Adrenal gland (tissue), 12 donors: ENCODE measurements around the gene CCDC57. TPM values are rescaled to one million over a fixed set of nuclear protein-coding genes. Genes with fewer than 3 reads are reported as not detected.

Experiments used
- DNase-seq, 7 donors: peaks; one replicate each; pipeline ENCODE4 v3.0.0-alpha.2; 2019 to 2020
- H3K27ac ChIP-seq, 5 donors: fragments of 200-600 bp; sonication (generic) in 4 of 5; 1 replicate in 3 of 5; 2 replicates in 2 of 5; pipeline versions ENCODE4 v1.5.1 to v1.8.0; 2016 to 2020; ENCODE audit warnings: mild to moderate bottlenecking in 1 of 5
- H3K27me3 ChIP-seq: fragments of 200-600 bp; 2 replicates; pipeline ENCODE4 v1.8.0; 2021
- H3K36me3 ChIP-seq, 2 donors: fragments of 200-600 bp; replicated peaks in 1 of 2; 1 replicate in 1 of 2; 2 replicates in 1 of 2; pipeline versions ENCODE4 v1.5.1 to v1.8.0; 2018 to 2022
- H3K4me1 ChIP-seq, 2 donors: fragments of 200-600 bp; replicated peaks in 1 of 2; 1 replicate in 1 of 2; 2 replicates in 1 of 2; pipeline versions ENCODE4 v1.5.1 to v1.8.0; 2018 to 2021
- H3K4me3 ChIP-seq, 4 donors: fragments of 200-600 bp; sonication (generic) in 3 of 4; one replicate each; pipeline ENCODE4 v1.5.1; 2016 to 2018
- H3K9me3 ChIP-seq, 3 donors: fragments of 200-600 bp; sonication (generic) in 1 of 3; replicated peaks in 1 of 3; 1 replicate in 2 of 3; 2 replicates in 1 of 3; pipeline versions ENCODE4 v1.5.1 to v1.8.0; 2016 to 2021
- CTCF ChIP-seq, 6 experiments: fragments of 450-650 bp in 4 of 6; fragments of 200-600 bp in 2 of 6; sonication (generic) in 1 of 6; IDR thresholded peaks; 1 replicate in 5 of 6; 2 replicates in 1 of 6; pipeline versions ENCODE4 v1.5.1 to v1.8.0; 2016 to 2021; ENCODE audit warnings: antibody characterized with exemption in 6 of 6, mild to moderate bottlenecking in 2 of 6, moderate library complexity in 1 of 6
- POLR2A ChIP-seq, 2 donors: fragments of 450-650 bp; IDR thresholded peaks; one replicate each; pipeline ENCODE4 v1.6.1; 2017; ENCODE audit warnings: antibody characterized with exemption in 2 of 2, mild to moderate bottlenecking in 2 of 2, moderate library complexity in 1 of 2
- WGBS, 4 donors: extraction: QIAGEN DNeasy Blood & Tissue Kit in 2 of 4; methylation state at CpG; one replicate each; pipeline versions ENCODE4 v1.1.5 to v1.1.7; 2013 to 2017; 5-methylcytosine and 5-hydroxymethylcytosine counted together
- intact Hi-C, 2 donors: fragments of 100-400 bp; cut with DNase I; formaldehyde crosslinking; loops; one replicate each; pipeline versions ENCODE4 v1.14.1 to v1.15.0; 2022 to 2023
- polyA plus RNA-seq, 3 donors: library from polyadenylated mRNA; stranded (reverse); fragments of 200-250 nt in 2 of 3; fragments of 350-450 nt in 1 of 3; fragmentation: Illumina TruSeq in 1 of 3; extraction: RNeasy Lipid Tissue Mini Kit (QIAGEN cat#74804) in 1 of 3; gene quantifications; one replicate each; pipeline ENCODE4 v1.2.3, GENCODE V29; 2013 to 2014
- total RNA-seq, 9 donors: library from RNA; depleted of rRNA in 4 of 9; stranded (reverse); fragments of >200 nt in 4 of 9; fragments of 120-200 nt in 1 of 9; fragmentation: NEBNext Ultra II Directional in 1 of 9; extraction: Animal tissue kit (Norgen Biotek cat#: 25700) in 1 of 9; gene quantifications; one replicate each; pipeline versions ENCODE4 v1.1.0 to v1.2.4, GENCODE V29; 2013 to 2023
- donor health status: healthy with polysubstance abuse.
- donor health status: Bipolar disorder and iron deficiency.
- donor health status: DM: yes; HTN: yes; CAD: no.
- donor health status: DM: no; HTN: no; CAD: no.
- donor health status: DM: no; HTN: no; CAD: no.
- donor health status: DM: yes; HTN: yes; CAD: no.

CCDC57 gene
- total and polyA plus RNA-seq, 12 donors, result 7.1 to 275 (median 28.8) TPM

GRCh38 chr17:82227629-82228277 is 15.1 kb upstream of the CCDC57 start:
- Histone ChIP-seq H3K36me3 (no peaks in the 10 kb centered on the region), H3K27me3 (no peaks in the 10 kb centered on the region), H3K27ac (peak overlapping the region; percentile 39 to 95 (median 81)), H3K4me1 (peaks cover 0 to 25% of the 10 kb centered on the region in 2 donors), H3K9me3 (no peaks in the 10 kb centered on the region), H3K4me3 (peak overlapping the region in 1 of 4 donors; percentile 59)
- peak in 1 of 7 donors; percentile 21 for DNase-seq
- 73 to 90% (median 75%) methylated on average over 4 to 18 of the region's 18 CpGs for WGBS, 4 donors
- intact Hi-C loops, result no loop called here
- TF ChIP-seq CTCF (IDR thresholded peaks at IDR 0.05), result no peak
- TF ChIP-seq POLR2A (IDR thresholded peaks at IDR 0.05), result no peak

GRCh38 chr17:82226809-82227628 is 14.4 kb upstream of the CCDC57 start:
- 69 to 93% (median 85%) methylated on average over 3 to 16 of the region's 16 CpGs for WGBS, 4 donors
- intact Hi-C loops, result no loop called here
- Histone ChIP-seq H3K27ac (no peak overlapping the region), H3K27me3 (no peaks in the 10 kb centered on the region), H3K36me3 (no peaks in the 10 kb centered on the region), H3K4me1 (peaks cover 0 to 20% of the 10 kb centered on the region in 2 donors), H3K9me3 (no peaks in the 10 kb centered on the region), H3K4me3 (no peak overlapping the region)
- peak in 1 of 7 donors; percentile 17 for DNase-seq
- TF ChIP-seq CTCF (IDR thresholded peaks at IDR 0.05), result no peak
- no peak for TF ChIP-seq POLR2A (IDR thresholded peaks at IDR 0.05)

- Histone ChIP-seq H3K36me3 (no peaks in the 10 kb centered on the region), H3K4me1 (peaks cover 0 to 14% of the 10 kb centered on the region in 2 donors), H3K4me3 (no peak overlapping the region), H3K9me3 (no peaks in the 10 kb centered on the region), H3K27me3 (no peaks in the 10 kb centered on the region), H3K27ac (no peak overlapping the region)
- 82 to 89% (median 86%) methylated on average over 3 to 15 of the region's 15 CpGs for WGBS, 4 donors
- TF ChIP-seq POLR2A (IDR thresholded peaks at IDR 0.05) (no peak), CTCF (IDR thresholded peaks at IDR 0.05) (no peak)
- DNase-seq, result no peak
- intact Hi-C loops, result no loop called here
Observed at GRCh38 chr17:82226146-82226808, 13.6 kb upstream of the CCDC57 start.
